Mesendoderm (in vitro differentiated cells): ENCODE results near the gene DOK7.
"Not testable (repeated sequence)": the region's sequence is repeated elsewhere in the genome, so short reads cannot be mapped to it uniquely, and the experiment has no call there.

Experiments used
- DNase-seq: peaks from one replicate; pipeline ENCODE4 v3.0.0; 2013
- H2AK5ac ChIP-seq: 2 replicates; pipeline ENCODE4 v1.6.1; 2013; ENCODE audit warnings: low read length, inconsistent platforms
- H2BK120ac ChIP-seq: 2 replicates; pipeline ENCODE4 v1.6.1; 2013; ENCODE audit warnings: low read depth, mild to moderate bottlenecking, low read length, moderate library complexity, mixed read lengths
- H2BK15ac ChIP-seq: replicated peaks from 2 replicates; pipeline ENCODE4 v1.6.1; 2013; ENCODE audit warnings: low read depth, mild to moderate bottlenecking, moderate library complexity
- H2BK5ac ChIP-seq: 2 replicates; pipeline ENCODE4 v1.6.1; 2013; ENCODE audit warnings: low read length, inconsistent platforms
- H3K18ac ChIP-seq: 2 replicates; pipeline ENCODE4 v1.6.1; 2013; ENCODE audit warnings: mild to moderate bottlenecking, low read length, mixed read lengths
- H3K23ac ChIP-seq: one replicate; pipeline ENCODE4 v1.6.1; 2013; ENCODE audit warnings: low read length
- H3K27ac ChIP-seq: 2 replicates; pipeline ENCODE4 v1.5.1; 2013; ENCODE audit warnings: low read depth, mild to moderate bottlenecking, inconsistent platforms, low read length, moderate library complexity
- H3K27me3 ChIP-seq: 2 replicates; pipeline ENCODE4 v1.6.1; 2013; ENCODE audit warnings: low read length, control low read depth, mild to moderate bottlenecking, inconsistent platforms; ENCODE audit not compliant: insufficient read depth, poor library complexity
- H3K36me3 ChIP-seq: 2 replicates; pipeline ENCODE4 v1.6.1; 2013; ENCODE audit warnings: low read length, inconsistent platforms; ENCODE audit not compliant: control insufficient read depth, insufficient read depth
- H3K4ac ChIP-seq: one replicate; pipeline ENCODE4 v1.6.1; 2013; ENCODE audit warnings: low read depth, mild to moderate bottlenecking, low read length, moderate library complexity
- H3K4me1 ChIP-seq: 2 replicates; pipeline ENCODE4 v1.6.1; 2013; ENCODE audit warnings: low read depth, low read length, inconsistent platforms; ENCODE audit not compliant: control insufficient read depth
- H3K4me2 ChIP-seq: 2 replicates; pipeline ENCODE4 v1.6.1; 2013; ENCODE audit warnings: low read length
- H3K4me3 ChIP-seq: 2 replicates; pipeline ENCODE4 v1.5.1; 2013; ENCODE audit warnings: mild to moderate bottlenecking, low read length
- H3K56ac ChIP-seq: one replicate; pipeline ENCODE4 v1.6.1; 2013; ENCODE audit warnings: low read length
- H3K79me1 ChIP-seq: 2 replicates; pipeline ENCODE4 v1.6.1; 2013; ENCODE audit warnings: low read length, inconsistent platforms
- H3K79me2 ChIP-seq: 2 replicates; pipeline ENCODE4 v1.6.1; 2013; ENCODE audit warnings: mild to moderate bottlenecking, low read length; ENCODE audit not compliant: control insufficient read depth, insufficient read depth
- H3K9ac ChIP-seq: 2 replicates; pipeline ENCODE4 v1.6.1; 2013; ENCODE audit warnings: low read length, inconsistent platforms
- H4K5ac ChIP-seq: one replicate; pipeline ENCODE4 v1.6.1; 2013; ENCODE audit warnings: low read length
- H4K8ac ChIP-seq: one replicate; pipeline ENCODE4 v1.6.1; 2013; ENCODE audit warnings: low read depth, mild to moderate bottlenecking, control low read depth, low read length, moderate library complexity
- WGBS: extraction: QIAGEN DNeasy Blood & Tissue Kit; methylation state at CpG from one replicate; pipeline ENCODE4 v1.1.7; 2013; ENCODE audit warnings: low lambda C conversion rate, missing lambda C conversion rate; ENCODE audit not compliant: insufficient coverage; ENCODE audit errors: extremely low coverage; 5-methylcytosine and 5-hydroxymethylcytosine counted together

DOK7 gene

DNA sequence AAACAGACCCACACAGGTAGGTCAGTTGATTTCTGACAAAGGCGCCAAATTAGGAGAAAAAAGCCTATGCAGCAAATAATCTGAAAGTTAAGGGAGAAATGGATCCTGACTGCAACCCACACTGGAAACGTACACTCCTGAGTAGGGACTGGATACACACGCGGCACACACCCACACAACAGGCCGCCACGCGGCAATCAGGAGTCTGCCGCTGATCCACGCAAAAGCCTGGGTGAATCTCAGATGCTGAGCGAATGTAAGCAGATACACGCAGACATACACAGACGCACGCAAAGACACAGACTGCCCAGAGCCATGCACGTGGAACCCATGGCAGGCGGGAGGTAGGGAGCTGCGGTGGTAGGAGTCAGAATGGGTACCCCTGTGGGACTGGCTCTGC lies 47.4 kb downstream of the DOK7 start:
- Histone ChIP-seq H3K56ac (no peak overlapping the region), H2BK15ac (no peak overlapping the region), H3K18ac (no peak overlapping the region)

GRCh38 chr4:3511187-3511586 lies 48.1 kb downstream of the DOK7 start:
- H3K4me3 ChIP-seq, result no peak overlapping the region
- WGBS, result no CpG with 5 or more reads among the region's 6 CpGs
- no peak overlapping the region for H2AK5ac ChIP-seq
- H3K56ac ChIP-seq, result no peak overlapping the region
- H3K36me3 ChIP-seq, result peaks cover 7% of the 10 kb centered on the region
- DNase-seq, result no peak
- H3K79me2 ChIP-seq, result no peaks in the 10 kb centered on the region
- H3K79me1 ChIP-seq, result peaks cover 1% of the 10 kb centered on the region
- H4K5ac ChIP-seq, result no peak overlapping the region
- no peak overlapping the region for H3K27ac ChIP-seq
- no peak overlapping the region for H3K4me2 ChIP-seq
- H3K27me3 ChIP-seq, result no peaks in the 10 kb centered on the region
- H3K23ac ChIP-seq, result no peak overlapping the region
- no peak overlapping the region for H3K9ac ChIP-seq
- no peak overlapping the region for H3K4ac ChIP-seq
- H3K4me1 ChIP-seq, result no peaks in the 10 kb centered on the region
- H2BK15ac ChIP-seq, result no peak overlapping the region
- H4K8ac ChIP-seq, result no peak overlapping the region
- no peak overlapping the region for H2BK120ac ChIP-seq
- H2BK5ac ChIP-seq, result no peak overlapping the region
- no peak overlapping the region for H3K18ac ChIP-seq

More for the DNA sequence above, 47.4 kb downstream of the DOK7 start:
- Histone ChIP-seq H3K27ac (no peak overlapping the region), H3K4me2 (no peak overlapping the region), H3K23ac (no peak overlapping the region), H4K5ac (no peak overlapping the region), H3K9ac (no peak overlapping the region), H3K4ac (no peak overlapping the region), H3K36me3 (peaks cover 5% of the 10 kb centered on the region), H4K8ac (no peak overlapping the region), H2AK5ac (no peak overlapping the region), H3K79me1 (peaks cover 1% of the 10 kb centered on the region), H3K4me1 (no peaks in the 10 kb centered on the region), H3K27me3 (no peaks in the 10 kb centered on the region), H3K4me3 (no peak overlapping the region), H2BK5ac (no peak overlapping the region), H3K79me2 (no peaks in the 10 kb centered on the region), H2BK120ac (no peak overlapping the region)
- no CpG with 5 or more reads among the region's 16 CpGs for WGBS
- no peak for DNase-seq

- not testable (repeated sequence) for H3K36me3 ChIP-seq, H3K4me2 ChIP-seq, H3K4ac ChIP-seq, H2BK120ac ChIP-seq, H2BK5ac ChIP-seq, H3K18ac ChIP-seq, H3K27ac ChIP-seq, H3K23ac ChIP-seq, H3K4me3 ChIP-seq, H2AK5ac ChIP-seq, DNase-seq, H3K79me2 ChIP-seq, H3K9ac ChIP-seq, H4K8ac ChIP-seq, H3K79me1 ChIP-seq, H3K4me1 ChIP-seq, H4K5ac ChIP-seq, H3K56ac ChIP-seq, H3K27me3 ChIP-seq, H2BK15ac ChIP-seq
- no CpG with 5 or more reads among the region's 27 CpGs for WGBS
These were observed 48.5 kb downstream of the DOK7 start for GRCh38 chr4:3511601-3512000.

DNA sequence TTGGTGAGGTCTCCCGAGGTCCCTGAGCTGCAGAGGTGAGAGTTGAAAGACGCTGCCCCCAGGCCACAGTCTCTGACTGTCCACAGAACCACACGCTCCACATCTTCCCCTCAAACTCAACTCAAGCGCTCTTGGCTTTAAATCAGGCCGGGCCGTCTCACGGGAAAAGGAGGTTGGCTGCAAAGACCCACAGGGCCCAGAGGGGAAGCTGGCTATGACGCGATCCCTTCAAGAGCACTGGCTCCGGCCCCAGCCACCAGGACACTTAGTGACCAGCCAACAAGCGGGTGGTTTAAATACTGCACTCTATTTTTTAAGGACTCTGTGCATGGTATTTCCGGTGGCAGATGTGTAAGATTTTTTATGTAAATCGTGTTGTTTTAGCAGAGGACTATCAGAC lies 49.2 kb downstream of the DOK7 start:
- Histone ChIP-seq H3K56ac (no peak overlapping the region), H3K18ac (no peak overlapping the region), H3K36me3 (peaks cover 8% of the 10 kb centered on the region), H2BK5ac (no peak overlapping the region), H3K27ac (no peak overlapping the region), H3K4me2 (no peak overlapping the region), H4K5ac (no peak overlapping the region), H3K4me3 (no peak overlapping the region), H3K9ac (no peak overlapping the region), H2BK120ac (no peak overlapping the region), H3K4me1 (no peaks in the 10 kb centered on the region), H3K79me1 (peaks cover 1% of the 10 kb centered on the region), H2AK5ac (no peak overlapping the region), H3K27me3 (no peaks in the 10 kb centered on the region), H3K4ac (no peak overlapping the region), H4K8ac (no peak overlapping the region), H2BK15ac (no peak overlapping the region), H3K79me2 (no peaks in the 10 kb centered on the region), H3K23ac (no peak overlapping the region)
- no CpG with 5 or more reads among the region's 13 CpGs for WGBS
- no peak for DNase-seq

DNA sequence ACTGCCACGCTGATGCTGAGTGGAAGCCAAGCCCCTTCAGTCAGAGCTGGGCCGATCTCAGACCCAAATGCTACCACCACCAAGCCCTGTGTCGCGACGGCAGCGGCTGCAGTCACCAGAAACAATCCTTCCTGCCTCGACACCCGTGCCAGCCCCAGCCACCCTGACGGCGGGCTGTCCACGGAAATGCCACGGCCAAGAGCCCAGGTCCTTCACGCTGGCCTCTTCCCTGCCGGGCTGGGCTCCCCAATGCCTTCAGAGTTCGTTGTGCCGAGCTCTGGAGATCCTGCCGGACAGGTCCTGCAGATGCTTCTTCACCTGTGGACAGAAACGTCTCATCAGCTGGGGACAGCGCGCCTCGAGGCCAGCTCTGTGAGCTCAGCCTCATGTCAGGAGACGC lies 49.6 kb downstream of the DOK7 start:
- Histone ChIP-seq H2BK120ac (no peak overlapping the region), H3K36me3 (peaks cover 10% of the 10 kb centered on the region), H3K4ac (no peak overlapping the region), H3K79me1 (peaks cover 1% of the 10 kb centered on the region), H3K56ac (no peak overlapping the region), H3K27ac (no peak overlapping the region), H4K8ac (no peak overlapping the region), H2BK15ac (no peak overlapping the region), H3K79me2 (no peaks in the 10 kb centered on the region), H2AK5ac (no peak overlapping the region), H3K23ac (no peak overlapping the region), H3K27me3 (no peaks in the 10 kb centered on the region), H3K4me2 (no peak overlapping the region), H3K4me3 (no peak overlapping the region), H4K5ac (no peak overlapping the region), H3K9ac (no peak overlapping the region), H2BK5ac (no peak overlapping the region), H3K18ac (no peak overlapping the region), H3K4me1 (no peaks in the 10 kb centered on the region)
- WGBS, result no CpG with 5 or more reads among the region's 22 CpGs
- no peak for DNase-seq

- Histone ChIP-seq H3K23ac (no peak overlapping the region), H3K79me1 (no peaks in the 10 kb centered on the region), H3K4me1 (no peaks in the 10 kb centered on the region), H2AK5ac (no peak overlapping the region), H3K18ac (no peak overlapping the region), H3K27ac (no peak overlapping the region), H4K8ac (no peak overlapping the region), H3K9ac (no peak overlapping the region), H2BK120ac (no peak overlapping the region), H2BK5ac (no peak overlapping the region), H3K4me2 (no peak overlapping the region), H3K27me3 (no peaks in the 10 kb centered on the region), H3K79me2 (no peaks in the 10 kb centered on the region), H3K36me3 (peaks cover 8% of the 10 kb centered on the region), H3K4ac (no peak overlapping the region), H3K4me3 (no peak overlapping the region), H2BK15ac (no peak overlapping the region), H4K5ac (no peak overlapping the region), H3K56ac (no peak overlapping the region)
- no peak for DNase-seq
- no CpG with 5 or more reads among the region's 18 CpGs for WGBS
These were observed 50.7 kb downstream of the DOK7 start for GRCh38 chr4:3513807-3514206.
